Measurements from ENCODE around the gene CNIH3.

The CNIH3 gene

GRCh38 chr1:224720216-224720615 lies 104.1 kb downstream of the CNIH3 start:
- no peak for DNase-seq (ENCODE audit: low spot score)

DNA sequence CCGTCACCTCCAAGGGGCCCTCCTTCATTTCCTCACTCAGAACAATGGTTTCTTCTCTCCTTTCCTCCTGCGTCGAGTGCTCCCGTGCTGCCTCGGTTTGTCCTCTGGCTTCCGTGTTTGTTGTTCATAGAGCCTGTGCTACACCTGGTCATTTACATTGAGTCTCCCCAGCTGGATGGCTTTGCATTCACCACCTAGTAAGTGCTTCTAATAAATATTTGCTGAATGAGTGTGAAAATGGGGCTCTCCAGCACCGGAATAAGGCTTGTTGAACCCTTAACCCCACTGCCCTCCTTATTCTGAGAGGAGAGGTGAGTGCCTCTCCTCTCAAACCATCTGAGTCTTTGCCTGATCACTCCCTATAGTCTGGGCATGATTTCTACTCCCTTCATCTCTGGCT lies 104.9 kb downstream of the CNIH3 start:
- no peak for DNase-seq (ENCODE audit: low spot score)

DNA sequence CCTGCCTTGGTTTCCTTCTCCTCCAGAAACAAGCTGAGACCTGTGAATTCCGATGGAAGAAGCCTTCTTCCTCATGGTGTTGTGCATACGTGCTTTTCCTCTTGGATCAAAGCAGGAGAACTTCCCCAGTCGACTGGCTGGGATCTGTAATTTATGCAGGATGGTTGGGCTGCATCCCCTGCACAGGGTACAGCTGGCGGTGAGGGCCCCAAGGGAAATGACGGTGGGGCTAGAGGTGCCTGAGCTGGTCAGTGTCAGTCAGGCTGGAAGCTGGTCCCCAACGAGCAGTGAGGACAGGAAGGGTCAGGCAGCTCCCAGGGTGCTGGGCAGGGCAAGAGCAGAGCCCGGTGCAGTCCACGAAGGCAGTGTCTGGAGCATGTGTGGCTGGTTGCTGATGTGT lies 106.7 kb downstream of the CNIH3 start:
- DNase-seq (ENCODE audit: low spot score) = no peak

DNA sequence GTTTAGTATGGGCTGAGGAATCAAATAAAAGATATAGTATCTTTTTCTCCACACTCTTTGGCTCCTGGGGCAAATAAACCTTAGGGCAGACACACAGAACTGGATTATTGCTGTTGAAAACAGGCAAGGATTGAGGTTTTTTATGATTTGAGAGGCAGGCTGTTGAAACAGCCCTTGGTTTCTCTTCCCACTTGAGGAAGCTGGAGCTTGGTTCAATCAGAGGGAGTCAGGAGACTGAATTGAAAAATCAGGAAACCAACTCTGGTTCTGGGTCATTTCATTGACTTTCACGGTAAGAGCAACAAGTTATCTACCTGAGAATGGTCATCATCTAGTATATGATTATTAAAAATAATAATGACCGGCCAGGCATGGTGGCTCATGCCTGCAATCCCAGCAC lies 108.4 kb downstream of the CNIH3 start:
- no peak for DNase-seq (ENCODE audit: low spot score)

DNA sequence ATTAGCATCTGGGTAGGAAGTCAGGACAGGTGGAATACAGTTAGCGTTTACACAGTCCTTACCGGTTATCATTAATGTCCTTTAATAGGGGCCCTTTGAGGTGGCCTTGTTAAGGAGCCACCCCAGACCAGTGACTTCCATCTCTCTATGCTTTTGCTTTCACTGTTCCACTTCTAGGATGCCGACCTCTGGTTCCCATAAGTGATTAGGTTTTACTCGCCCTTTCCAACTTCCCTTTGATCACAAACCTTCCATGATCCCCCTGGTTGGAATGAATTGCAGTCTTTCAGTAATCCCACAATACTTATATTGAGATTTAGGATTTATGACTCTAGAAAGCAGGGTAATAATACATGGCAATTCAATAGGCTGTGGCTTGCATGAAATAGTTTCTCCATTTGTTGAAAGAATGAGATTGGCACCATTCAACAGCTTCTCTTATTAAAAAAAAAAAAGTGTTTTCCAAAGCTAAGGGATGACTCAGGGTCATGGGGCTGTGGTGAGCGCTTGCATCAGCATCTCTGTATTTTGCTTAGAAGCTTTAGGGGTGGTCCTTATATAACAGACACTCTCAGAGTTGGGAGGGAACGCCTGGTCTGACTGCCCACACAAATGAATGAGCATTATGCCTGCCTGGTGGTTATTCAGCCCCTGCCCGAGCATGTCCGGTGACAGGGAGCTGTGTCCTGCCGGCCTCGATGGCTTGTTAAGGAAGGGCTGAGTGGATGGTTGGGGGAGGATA lies 110.5 kb downstream of the CNIH3 start:
- DNase-seq (ENCODE audit: low spot score) = peak; percentile 69

GRCh38 chr1:224727351-224728289 lies 111.5 kb downstream of the CNIH3 start:
- DNase-seq (ENCODE audit: low spot score) = no peak

DNA sequence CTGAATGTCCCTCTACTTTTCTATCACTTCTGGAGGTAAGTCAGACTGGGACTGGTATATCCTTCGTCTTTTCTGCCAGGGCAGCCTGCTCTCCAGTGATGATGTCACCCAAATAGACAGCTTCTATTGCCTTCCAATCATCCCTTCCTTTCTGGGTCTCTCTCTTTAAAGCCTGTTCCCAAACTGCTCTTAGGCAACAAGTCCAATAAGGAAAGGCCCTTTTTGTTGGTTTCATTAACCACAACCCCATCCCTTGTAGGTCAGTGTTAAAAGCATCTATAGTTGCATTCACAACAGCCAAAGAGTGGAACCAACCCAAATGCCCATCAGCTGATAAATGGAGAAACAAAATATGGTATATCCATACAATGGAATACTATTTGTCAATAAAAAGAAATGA lies 114.4 kb downstream of the CNIH3 start:
- DNase-seq (ENCODE audit: low spot score) = no peak

DNA sequence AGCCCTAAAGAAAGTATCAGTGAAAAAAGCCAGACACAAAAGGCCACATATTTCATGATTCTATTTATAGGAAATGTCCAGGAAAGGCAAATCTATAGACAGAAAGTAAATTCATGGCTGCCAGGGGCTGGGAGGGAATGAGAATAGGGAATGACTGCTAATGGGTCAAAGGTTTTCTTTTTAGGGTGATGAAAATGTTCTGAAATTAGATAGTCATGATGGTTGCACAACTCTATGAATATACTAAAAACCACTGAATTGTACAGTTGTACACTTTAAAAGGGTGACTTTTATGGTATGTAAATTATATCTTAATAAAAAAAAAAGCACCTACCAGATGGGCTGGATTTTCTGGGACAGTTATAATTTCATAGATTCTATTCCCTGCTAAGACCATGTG lies 114.8 kb downstream of the CNIH3 start:
- DNase-seq (ENCODE audit: low spot score) = no peak

DNA sequence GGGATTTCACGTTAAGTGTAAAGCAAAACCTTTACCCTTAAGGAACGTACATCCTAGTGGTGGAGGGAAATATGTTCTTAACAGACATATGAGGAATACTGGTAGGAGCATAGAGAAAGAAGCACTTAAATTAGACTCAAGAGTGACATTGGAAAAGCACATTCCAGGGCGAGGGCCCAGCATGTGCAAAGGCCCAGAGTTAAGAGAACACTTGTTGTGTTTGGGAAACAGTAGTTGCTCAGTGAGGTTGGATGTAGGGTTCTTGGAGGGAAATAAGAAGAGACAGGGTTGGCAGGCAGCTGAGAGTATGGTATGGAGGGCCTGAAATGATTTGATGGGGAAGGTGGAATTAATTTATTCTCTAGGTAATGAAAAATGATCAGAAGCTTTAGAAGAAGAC lies 115.5 kb downstream of the CNIH3 start:
- no peak for DNase-seq (ENCODE audit: low spot score)

DNA sequence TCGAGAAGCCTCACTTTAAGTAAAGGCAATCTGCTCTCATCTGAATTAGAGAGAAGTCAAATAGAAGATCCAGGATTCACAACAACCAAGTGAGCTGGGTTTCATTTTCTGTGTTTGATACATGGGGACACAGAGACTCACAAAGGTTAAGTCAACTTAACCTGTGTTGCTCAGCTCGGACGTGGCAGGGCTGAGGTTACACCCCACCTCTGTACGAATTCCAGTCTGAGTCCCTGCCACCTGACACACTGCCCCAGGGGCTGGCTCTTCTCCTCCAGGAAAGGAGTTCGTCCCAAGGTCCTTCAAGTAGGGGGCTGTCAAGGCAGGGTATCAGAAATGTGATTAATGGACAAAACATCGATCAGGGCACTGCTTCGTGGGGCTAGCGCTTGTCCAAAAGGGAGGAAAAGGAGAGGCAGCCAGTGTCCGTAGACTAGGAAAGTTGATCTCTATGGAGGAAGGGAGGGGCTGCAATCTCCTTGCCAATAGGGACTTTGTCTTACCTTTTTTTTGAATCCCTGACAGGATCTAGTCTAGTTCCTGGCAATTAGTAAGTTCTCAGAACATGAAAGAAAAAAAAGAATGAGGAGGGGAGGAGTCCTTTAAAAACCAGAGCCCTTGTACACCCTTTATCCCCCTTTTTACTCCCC lies 116.4 kb downstream of the CNIH3 start:
- peak; percentile 54 for DNase-seq (ENCODE audit: low spot score)

GRCh38 chr1:224733027-224733911 lies 117.2 kb downstream of the CNIH3 start:
- DNase-seq (ENCODE audit: low spot score) = peak; percentile 88

GRCh38 chr1:224734261-224734935 lies 118.3 kb downstream of the CNIH3 start:
- no peak for DNase-seq (ENCODE audit: low spot score)

DNA sequence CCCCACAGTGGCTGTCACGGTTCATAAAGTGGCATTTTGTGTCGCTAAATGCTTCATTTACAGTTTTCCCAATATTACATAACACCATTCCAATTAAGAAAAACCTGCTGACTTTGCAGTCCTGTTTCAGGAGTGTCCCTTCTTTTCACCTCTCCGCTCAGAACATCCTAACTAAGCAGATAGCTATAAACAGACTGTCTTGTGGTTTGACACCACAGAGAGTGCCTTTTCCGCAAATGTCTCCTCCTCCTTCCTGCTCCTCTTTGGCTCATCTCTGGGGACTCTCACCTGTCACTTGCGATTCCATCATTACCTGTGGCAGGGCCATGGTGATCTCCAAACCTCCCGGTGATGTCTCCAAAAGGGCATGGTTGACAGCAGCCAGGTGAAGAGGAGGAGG lies 119.0 kb downstream of the CNIH3 start:
- DNase-seq (ENCODE audit: low spot score) = no peak

GRCh38 chr1:224736619-224737352 lies 120.7 kb downstream of the CNIH3 start:
- DNase-seq (ENCODE audit: low spot score) = no peak

DNA sequence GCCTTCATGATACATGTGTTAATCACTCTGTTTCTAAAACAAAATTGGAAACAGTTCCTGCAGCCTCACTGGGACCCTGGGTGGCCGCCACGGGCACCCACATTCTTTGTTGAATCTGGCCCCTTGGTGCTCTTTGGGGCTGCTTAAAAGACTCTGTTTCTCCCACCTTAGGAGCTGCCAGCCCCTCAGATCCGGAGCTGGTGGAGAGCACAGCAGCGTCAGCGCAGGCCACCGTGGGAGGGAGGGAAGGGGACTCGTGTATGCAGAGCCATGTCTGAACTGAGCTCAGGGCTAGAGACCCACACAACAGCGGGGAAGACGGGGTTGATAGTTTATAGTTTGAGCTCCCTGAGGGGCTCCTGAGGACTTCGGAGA lies 121.2 kb downstream of the CNIH3 start:
- no peak for DNase-seq (ENCODE audit: low spot score)

- DNase-seq (ENCODE audit: low spot score) = no peak
These were observed 123.3 kb downstream of the CNIH3 start for GRCh38 chr1:224739303-224739996.

DNA sequence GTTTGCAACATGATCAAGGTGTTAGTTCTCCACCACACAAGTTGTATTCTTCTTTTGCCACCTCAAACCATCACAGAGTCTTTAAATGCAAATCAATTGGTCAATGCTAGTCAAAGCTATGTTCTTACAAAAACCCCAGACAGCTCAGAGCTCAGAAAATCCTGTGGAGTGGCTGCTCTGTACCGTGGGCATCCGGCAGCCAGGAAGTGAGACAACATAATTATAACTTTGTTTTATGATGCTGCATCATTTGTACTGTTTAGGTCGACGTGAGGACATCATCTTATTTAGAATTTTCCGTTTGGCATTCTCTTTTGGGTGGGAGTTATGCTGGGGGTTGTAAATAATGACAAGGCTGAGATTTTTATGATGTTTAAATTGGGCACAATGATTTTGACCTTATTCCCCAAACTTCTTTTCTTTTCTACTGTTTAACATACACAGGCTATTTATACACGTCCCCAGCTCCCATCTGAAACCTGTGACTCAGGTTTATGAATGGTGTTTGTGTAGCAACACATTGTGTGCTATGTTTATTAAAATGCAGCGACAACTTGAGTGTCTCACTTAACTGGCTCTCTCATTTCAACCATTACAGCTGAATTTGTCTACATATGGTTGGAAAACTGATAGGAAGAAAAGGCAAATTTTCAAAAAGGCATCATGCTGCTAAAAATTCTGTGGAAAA lies 124.0 kb downstream of the CNIH3 start:
- no peak for DNase-seq (ENCODE audit: low spot score)

- DNase-seq (ENCODE audit: low spot score) = no peak
These were observed 124.6 kb downstream of the CNIH3 start for GRCh38 chr1:224740685-224741052.

GRCh38 chr1:224742349-224742748 lies 126.2 kb downstream of the CNIH3 start:
- no peak for DNase-seq (ENCODE audit: low spot score)

Measured in kidney tubule cell (primary cell).